Lower lobe of right lung (tissue), 2 donors: ENCODE results near the gene CEMIP. TPM values are rescaled to one million over a fixed set of nuclear protein-coding genes. Genes with fewer than 3 reads are reported as not detected.

Experiments used
- ATAC-seq, 2 donors: fragments of 200-7000 bp; cut with Tn5 transposase; one replicate each; pipeline ENCODE4 v1.9.1; 2020 to 2022; ENCODE audit warnings: mild to moderate bottlenecking in 2 of 2, moderate library complexity in 2 of 2
- DNase-seq: peaks from one replicate; pipeline ENCODE4 v3.0.0-alpha.2; 2020
- H3K27ac ChIP-seq: fragments of 200-600 bp; one replicate; pipeline ENCODE4 v1.8.0; 2022
- H3K27me3 ChIP-seq: fragments of 200-600 bp; one replicate; pipeline ENCODE4 v1.8.0; 2022; ENCODE audit warnings: low read depth
- H3K36me3 ChIP-seq: fragments of 200-600 bp; one replicate; pipeline ENCODE4 v1.8.0; 2022; ENCODE audit warnings: mild to moderate bottlenecking
- H3K4me1 ChIP-seq: fragments of 200-600 bp; one replicate; pipeline ENCODE4 v1.8.0; 2022
- H3K4me3 ChIP-seq: fragments of 200-600 bp; one replicate; pipeline ENCODE4 v1.8.0; 2022; ENCODE audit warnings: mild to moderate bottlenecking
- H3K9me3 ChIP-seq: fragments of 200-600 bp; one replicate; pipeline ENCODE4 v1.8.0; 2022
- CTCF ChIP-seq: fragments of 200-600 bp; IDR thresholded peaks from one replicate; pipeline ENCODE4 v1.8.0; 2022; ENCODE audit warnings: antibody characterized with exemption, mild to moderate bottlenecking
- intact Hi-C: fragments of 100-400 bp; cut with DNase I; formaldehyde crosslinking; loops from one replicate; pipeline ENCODE4 v1.11.0; 2022
- total RNA-seq: library from RNA; stranded (reverse); fragmentation: NEBNext Ultra II Directional; extraction: Animal tissue kit (Norgen Biotek cat#: 25700); gene quantifications from one replicate; pipeline ENCODE4 v1.2.1, GENCODE V29; 2021
- donor health status: DM: no; HTN: yes; CAD: no; lungs with severe emphysema.

CEMIP gene
- total RNA-seq, 1 donor from 2014 or later = 7.3 TPM

GRCh38 chr15:80921736-80922410, 142.7 kb downstream of the CEMIP start:
- ATAC-seq (no peak), DNase-seq (no peak)
- Histone ChIP-seq H3K27me3 (no peaks in the 10 kb centered on the region), H3K4me1 (no peaks in the 10 kb centered on the region), H3K4me3 (no peak overlapping the region), H3K36me3 (peaks cover 23% of the 10 kb centered on the region), H3K9me3 (no peaks in the 10 kb centered on the region), H3K27ac (no peak overlapping the region)
- TF ChIP-seq CTCF = no peak
- intact Hi-C loops = no loop called here

GRCh38 chr15:80923668-80924067, 144.5 kb downstream of the CEMIP start:
- DNase-seq (no peak), ATAC-seq (no peak)
- Histone ChIP-seq H3K4me1 (no peaks in the 10 kb centered on the region), H3K9me3 (no peaks in the 10 kb centered on the region), H3K4me3 (no peak overlapping the region), H3K36me3 (peaks cover 23% of the 10 kb centered on the region), H3K27me3 (no peaks in the 10 kb centered on the region), H3K27ac (no peak overlapping the region)
- intact Hi-C loops = no loop called here
- no peak for TF ChIP-seq CTCF

- intact Hi-C loops = no loop called here
- Histone ChIP-seq H3K9me3 (no peaks in the 10 kb centered on the region), H3K4me3 (no peak overlapping the region), H3K36me3 (peaks cover 20% of the 10 kb centered on the region), H3K27me3 (no peaks in the 10 kb centered on the region), H3K27ac (no peak overlapping the region), H3K4me1 (no peaks in the 10 kb centered on the region)
- DNase-seq (no peak), ATAC-seq (no peak)
- no peak for TF ChIP-seq CTCF
Observed at GRCh38 chr15:80924278-80924677, 145.1 kb downstream of the CEMIP start.

GRCh38 chr15:80925597-80926059, 146.5 kb downstream of the CEMIP start:
- H3K36me3 ChIP-seq = peaks cover 20% of the 10 kb centered on the region
- H3K4me1 ChIP-seq = no peaks in the 10 kb centered on the region
- no peak for ATAC-seq
- no peak overlapping the region for H3K4me3 ChIP-seq
- TF ChIP-seq CTCF = no peak
- intact Hi-C loops = no loop called here
- no peaks in the 10 kb centered on the region for H3K27me3 ChIP-seq
- no peak for DNase-seq
- no peaks in the 10 kb centered on the region for H3K9me3 ChIP-seq
- H3K27ac ChIP-seq = no peak overlapping the region

- Histone ChIP-seq H3K4me1 (no peaks in the 10 kb centered on the region), H3K27ac (no peak overlapping the region), H3K36me3 (peaks cover 20% of the 10 kb centered on the region), H3K9me3 (no peaks in the 10 kb centered on the region), H3K4me3 (no peak overlapping the region), H3K27me3 (no peaks in the 10 kb centered on the region)
- TF ChIP-seq CTCF = no peak
- intact Hi-C loops = no loop called here
- DNase-seq (no peak), ATAC-seq (no peak)
Observed at GRCh38 chr15:80926126-80926525, 147.0 kb downstream of the CEMIP start.
